Central memory CD4-positive, alpha-beta T cell (primary cell): ENCODE measurements around the gene ABCD2.
"Not testable (repeated sequence)": the region's sequence is repeated elsewhere in the genome, so short reads cannot be mapped to it uniquely, and the experiment has no call there.

Experiments used
- DNase-seq: peaks from one replicate; pipeline ENCODE4 v3.0.0; 2022

ABCD2 gene

GRCh38 chr12:39532448-39532847 lies 87.2 kb downstream of the ABCD2 start:
- DNase-seq: no peak

GRCh38 chr12:39526974-39527373 lies 92.6 kb downstream of the ABCD2 start:
- no peak for DNase-seq

DNA sequence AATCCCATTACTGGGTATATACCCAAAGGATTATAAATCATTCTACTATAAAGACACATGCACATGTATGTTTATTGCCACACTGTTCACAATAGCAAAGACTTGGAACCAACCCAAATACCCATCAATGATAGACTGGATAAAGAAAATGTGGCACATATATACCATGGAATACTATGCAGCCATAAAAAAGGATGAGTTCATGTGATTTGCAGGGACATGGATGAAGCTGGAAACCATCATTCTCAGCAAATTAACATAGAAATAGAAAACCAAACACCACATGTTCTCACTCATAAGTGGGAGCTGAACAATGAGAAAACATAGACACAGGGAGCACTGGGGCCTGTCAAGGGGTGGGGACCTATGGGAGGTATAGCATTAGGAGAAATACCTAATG lies 97.4 kb downstream of the ABCD2 start:
- not testable (repeated sequence) for DNase-seq

DNA sequence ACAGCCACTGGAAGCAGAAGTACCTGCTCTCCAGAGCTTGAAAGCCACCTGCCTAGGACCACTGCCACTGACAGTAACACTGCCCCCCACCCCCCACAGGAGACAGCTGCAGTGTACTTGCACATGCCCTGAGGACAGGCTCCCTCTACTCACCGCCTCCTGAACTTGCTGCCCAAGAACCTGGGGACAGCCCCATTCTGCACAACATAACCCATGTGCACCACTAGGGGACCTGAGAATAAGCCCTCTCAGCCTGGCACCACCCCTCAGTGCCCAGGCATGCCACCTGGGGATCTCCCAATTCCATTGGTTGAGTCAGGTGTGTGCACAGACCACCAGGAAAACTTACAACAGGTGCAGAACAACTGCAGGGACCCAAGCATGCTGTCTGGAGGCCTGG lies 109.6 kb downstream of the ABCD2 start:
- DNase-seq: no peak

GRCh38 chr12:39505554-39505953 lies 114.0 kb downstream of the ABCD2 start:
- DNase-seq: no peak

DNA sequence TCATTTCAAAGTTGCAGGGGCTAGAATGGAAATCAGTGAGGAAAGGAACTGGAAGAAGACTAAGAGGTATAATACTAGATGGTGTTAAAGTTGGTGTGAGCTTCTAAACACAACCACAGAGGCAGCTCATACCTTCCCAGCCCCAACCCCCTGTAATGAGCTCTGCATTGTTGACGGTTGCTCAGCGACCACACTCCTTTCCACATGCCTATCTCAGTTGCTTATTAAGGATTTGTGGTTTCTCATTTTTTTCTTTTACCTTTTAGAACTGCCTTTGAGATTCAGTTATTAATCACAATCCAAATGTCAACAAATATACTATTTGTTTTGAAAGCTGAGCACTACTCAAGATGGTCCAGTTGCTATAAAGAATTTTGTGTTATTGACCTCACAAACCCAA lies 114.6 kb downstream of the ABCD2 start:
- DNase-seq: no peak

DNA sequence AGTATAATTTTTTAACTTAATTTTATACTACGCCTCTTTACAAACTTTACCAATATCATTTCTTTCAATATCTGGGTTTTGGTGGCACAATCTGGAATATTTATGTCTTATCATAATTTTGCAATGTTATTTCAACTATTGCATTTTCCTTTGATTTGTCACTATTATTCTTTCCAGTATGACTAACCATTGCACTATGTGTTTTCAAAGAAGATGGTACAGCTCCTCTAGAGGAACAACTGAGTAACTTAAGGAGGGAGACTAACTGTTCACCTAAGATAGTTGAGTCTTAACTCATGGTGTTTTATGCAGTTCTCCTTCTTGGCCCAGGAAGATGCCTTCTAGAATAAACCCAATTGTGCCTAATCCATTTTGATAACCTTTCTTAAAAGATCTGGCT lies 116.2 kb downstream of the ABCD2 start:
- DNase-seq: no peak

DNA sequence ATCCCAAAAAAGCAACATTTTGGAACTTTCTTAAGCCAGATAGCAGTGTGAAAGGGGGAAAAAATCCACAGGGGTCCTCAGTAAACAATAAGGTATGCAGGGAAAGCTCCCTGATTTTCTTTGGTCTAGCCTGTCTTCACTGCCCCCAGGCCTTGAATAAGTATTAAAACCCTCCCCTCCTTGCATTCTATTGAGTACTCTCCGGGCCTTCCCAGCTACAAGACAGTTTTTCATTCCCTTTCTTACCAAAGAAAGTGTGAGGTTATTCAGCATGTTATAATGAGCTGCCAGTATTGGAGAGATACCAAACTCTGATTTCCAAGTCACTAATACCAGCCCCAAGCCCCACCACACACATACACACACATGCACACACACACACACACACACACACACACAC lies 116.9 kb downstream of the ABCD2 start:
- no peak for DNase-seq
